ENCODE measurements around the gene CDC14A.

DNA sequence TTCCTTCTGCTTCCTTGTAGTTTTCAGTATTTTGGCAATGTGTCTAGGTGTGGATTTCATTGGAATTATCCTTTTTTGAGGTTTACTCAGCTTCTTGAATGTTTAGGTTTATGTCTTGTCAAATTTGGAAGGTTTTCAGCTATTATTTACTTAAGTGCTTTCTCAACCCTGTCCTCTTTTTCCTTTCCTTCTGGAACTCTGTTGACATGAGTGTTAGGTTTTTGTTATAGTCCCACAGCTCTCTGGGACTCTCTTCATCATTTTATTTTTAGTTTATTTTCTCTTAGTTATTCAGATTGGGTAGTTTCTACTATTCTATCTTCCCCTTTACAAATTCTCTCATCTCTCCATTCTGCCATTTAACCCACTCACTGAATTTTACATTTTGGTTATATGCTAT, 122.5 kb downstream of the CDC14A start:
- no peak for TF ChIP-seq REST (IDR thresholded peaks at IDR 0.05; ENCODE audit: insufficient read depth in 1 of 2, low read depth in 2 of 2, low read length in 2 of 2)
- TF ChIP-seq TAF1 (IDR thresholded peaks at IDR 0.05; ENCODE audit: borderline replicate concordance, insufficient read depth, low read length) = no peak
- TF ChIP-seq POLR2AphosphoS5 (IDR thresholded peaks at IDR 0.05; ENCODE audit: low read depth, low read length) = no peak

Data from PFSK-1 (cell line).